HG03097 (cell line): ENCODE data around the gene ACOT11.

Experiments used
- ATAC-seq: cut with Tn5 transposase; IDR thresholded peaks from one replicate; pipeline ENCODE4 v1.9.1; 2021; ENCODE audit not compliant: unreplicated experiment, low FRiP score

ACOT11 gene

GRCh38 chr1:54583871-54584270 is 35.8 kb downstream of the ACOT11 start:
- no peak for ATAC-seq

GRCh38 chr1:54584575-54584974 is 36.5 kb downstream of the ACOT11 start:
- no peak for ATAC-seq

- no peak for ATAC-seq
Measured at GRCh38 chr1:54585181-54586066, 37.4 kb downstream of the ACOT11 start.

- ATAC-seq, result no peak
Measured at GRCh38 chr1:54588377-54588776, 40.3 kb downstream of the ACOT11 start.

GRCh38 chr1:54591127-54591756 is 43.2 kb downstream of the ACOT11 start:
- no peak for ATAC-seq

- no peak for ATAC-seq
Measured at GRCh38 chr1:54593571-54594160, 45.6 kb downstream of the ACOT11 start.

GRCh38 chr1:54594463-54594862 is 46.4 kb downstream of the ACOT11 start:
- no peak for ATAC-seq

GRCh38 chr1:54595956-54596498 is 48.0 kb downstream of the ACOT11 start:
- no peak for ATAC-seq

GRCh38 chr1:54596756-54597155 is 48.7 kb downstream of the ACOT11 start:
- ATAC-seq, result no peak

GRCh38 chr1:54597455-54598030 is 49.5 kb downstream of the ACOT11 start:
- no peak for ATAC-seq

GRCh38 chr1:54599211-54599823 is 51.3 kb downstream of the ACOT11 start:
- no peak for ATAC-seq

GRCh38 chr1:54600947-54601721 is 53.1 kb downstream of the ACOT11 start:
- no peak for ATAC-seq

- no peak for ATAC-seq
Measured at GRCh38 chr1:54601730-54602129, 53.7 kb downstream of the ACOT11 start.

GRCh38 chr1:54602554-54602953 is 54.5 kb downstream of the ACOT11 start:
- no peak for ATAC-seq

GRCh38 chr1:54603241-54603640 is 55.2 kb downstream of the ACOT11 start:
- ATAC-seq, result no peak

GRCh38 chr1:54604051-54604450 is 56.0 kb downstream of the ACOT11 start:
- ATAC-seq, result no peak

GRCh38 chr1:54604572-54605370 is 56.7 kb downstream of the ACOT11 start:
- ATAC-seq, result no peak

GRCh38 chr1:54606096-54606989 is 58.3 kb downstream of the ACOT11 start:
- no peak for ATAC-seq
